BE2C (cell line): Measurements from ENCODE around the gene IKZF1.

ENCODE experiments used
- DNase-seq: peaks from one replicate; pipeline ENCODE4 v3.0.0-alpha.2; 2020
- H3K27me3 ChIP-seq: fragments of 250-450 bp; sonication (Bioruptor Pico); 2 replicates; pipeline ENCODE4 v1.5.1; 2020; ENCODE audit warnings: mild to moderate bottlenecking
- H3K36me3 ChIP-seq: fragments of 250-450 bp; sonication (Bioruptor Pico); 2 replicates; pipeline ENCODE4 v1.5.1; 2020; ENCODE audit warnings: mild to moderate bottlenecking
- H3K4me1 ChIP-seq: fragments of 250-450 bp; sonication (Bioruptor Pico); 2 replicates; pipeline ENCODE4 v1.5.1; 2020
- H3K4me3 ChIP-seq: 2 replicates; pipeline ENCODE4 v1.5.1; 2011; ENCODE audit warnings: low read depth, low read length
- H3K9me3 ChIP-seq: fragments of 250-450 bp; sonication (Bioruptor Pico); 2 replicates; pipeline ENCODE4 v1.5.1; 2020
- TF ChIP-seq, protein P1 (sequence below): IDR thresholded peaks from 2 replicates; pipeline ENCODE4 v1.5.1; 2012; ENCODE audit warnings: mild to moderate bottlenecking, low read depth, low read length

Gene IKZF1

DNA sequence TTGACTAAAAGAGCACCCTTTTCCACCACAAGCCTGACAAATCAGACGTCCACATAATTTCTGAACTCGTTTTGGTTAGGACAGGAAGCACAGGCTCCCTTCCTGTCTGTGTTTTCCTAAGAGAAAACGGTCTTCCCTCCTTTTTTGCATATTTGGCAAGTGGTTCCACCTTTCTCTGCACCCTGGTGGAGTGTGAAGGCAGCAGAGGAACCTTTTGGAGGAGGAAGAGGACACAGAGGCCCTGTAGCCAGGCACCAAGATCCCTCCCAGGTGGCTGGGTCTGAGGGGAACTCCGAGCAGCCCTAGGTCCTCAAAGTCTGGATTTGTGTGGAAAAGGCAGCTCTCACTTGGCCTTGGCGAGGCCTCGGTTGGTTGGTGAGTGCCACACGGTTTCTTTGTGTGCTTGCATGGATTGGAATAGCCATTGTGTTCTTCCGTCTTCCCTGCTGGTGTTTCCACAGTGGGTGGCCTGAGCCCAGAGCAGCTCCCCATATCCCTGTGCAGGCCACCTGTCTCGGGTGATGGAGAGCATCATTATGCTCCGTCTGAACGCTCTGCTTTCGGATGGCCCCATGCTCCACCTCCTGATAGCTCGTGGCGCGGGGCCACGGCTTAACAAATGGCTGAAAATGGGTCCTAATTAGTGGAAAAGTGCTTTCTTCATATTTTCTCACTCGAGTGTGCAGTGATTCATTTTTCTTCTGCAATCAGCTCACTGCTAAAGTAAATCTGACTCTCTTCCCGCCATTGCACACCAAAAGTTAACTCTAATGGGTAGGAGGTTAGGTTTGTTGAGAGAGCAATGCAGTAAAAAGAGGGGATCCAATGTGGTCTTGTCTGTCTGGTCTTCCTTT lies 4.2 kb downstream of the IKZF1 start:
- TF ChIP-seq, protein P1, sequence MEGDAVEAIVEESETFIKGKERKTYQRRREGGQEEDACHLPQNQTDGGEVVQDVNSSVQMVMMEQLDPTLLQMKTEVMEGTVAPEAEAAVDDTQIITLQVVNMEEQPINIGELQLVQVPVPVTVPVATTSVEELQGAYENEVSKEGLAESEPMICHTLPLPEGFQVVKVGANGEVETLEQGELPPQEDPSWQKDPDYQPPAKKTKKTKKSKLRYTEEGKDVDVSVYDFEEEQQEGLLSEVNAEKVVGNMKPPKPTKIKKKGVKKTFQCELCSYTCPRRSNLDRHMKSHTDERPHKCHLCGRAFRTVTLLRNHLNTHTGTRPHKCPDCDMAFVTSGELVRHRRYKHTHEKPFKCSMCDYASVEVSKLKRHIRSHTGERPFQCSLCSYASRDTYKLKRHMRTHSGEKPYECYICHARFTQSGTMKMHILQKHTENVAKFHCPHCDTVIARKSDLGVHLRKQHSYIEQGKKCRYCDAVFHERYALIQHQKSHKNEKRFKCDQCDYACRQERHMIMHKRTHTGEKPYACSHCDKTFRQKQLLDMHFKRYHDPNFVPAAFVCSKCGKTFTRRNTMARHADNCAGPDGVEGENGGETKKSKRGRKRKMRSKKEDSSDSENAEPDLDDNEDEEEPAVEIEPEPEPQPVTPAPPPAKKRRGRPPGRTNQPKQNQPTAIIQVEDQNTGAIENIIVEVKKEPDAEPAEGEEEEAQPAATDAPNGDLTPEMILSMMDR: no peak
- Histone ChIP-seq H3K27me3 (peaks cover 73% of the 10 kb centered on the region), H3K9me3 (no peaks in the 10 kb centered on the region), H3K4me3 (no peak overlapping the region), H3K36me3 (no peaks in the 10 kb centered on the region), H3K4me1 (no peaks in the 10 kb centered on the region)
- DNase-seq: no peak

DNA sequence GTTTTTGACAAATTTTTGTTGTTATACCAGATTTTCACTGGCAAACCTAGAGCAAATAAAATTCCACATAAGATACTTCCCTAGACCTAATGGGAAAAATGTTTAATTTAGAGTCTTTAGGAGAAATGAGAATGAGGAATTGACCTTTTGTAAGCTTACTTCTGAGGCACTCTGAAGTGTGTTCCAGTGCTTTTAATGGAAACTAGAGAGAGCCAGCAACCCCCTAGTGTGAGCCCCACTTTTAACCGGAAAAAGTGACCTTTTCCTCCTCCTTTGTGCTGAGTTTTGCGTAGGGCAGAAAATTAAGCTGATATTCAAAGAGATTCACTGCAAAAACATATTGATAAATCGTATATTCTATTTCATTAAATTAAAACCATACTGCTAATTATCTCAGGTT lies 5.2 kb downstream of the IKZF1 start:
- TF ChIP-seq, protein P1: no peak
- no peaks in the 10 kb centered on the region for H3K4me1 ChIP-seq
- no peaks in the 10 kb centered on the region for H3K9me3 ChIP-seq
- H3K27me3 ChIP-seq: peaks cover 68% of the 10 kb centered on the region
- DNase-seq: no peak
- H3K4me3 ChIP-seq: no peak overlapping the region
- H3K36me3 ChIP-seq: no peaks in the 10 kb centered on the region

DNA sequence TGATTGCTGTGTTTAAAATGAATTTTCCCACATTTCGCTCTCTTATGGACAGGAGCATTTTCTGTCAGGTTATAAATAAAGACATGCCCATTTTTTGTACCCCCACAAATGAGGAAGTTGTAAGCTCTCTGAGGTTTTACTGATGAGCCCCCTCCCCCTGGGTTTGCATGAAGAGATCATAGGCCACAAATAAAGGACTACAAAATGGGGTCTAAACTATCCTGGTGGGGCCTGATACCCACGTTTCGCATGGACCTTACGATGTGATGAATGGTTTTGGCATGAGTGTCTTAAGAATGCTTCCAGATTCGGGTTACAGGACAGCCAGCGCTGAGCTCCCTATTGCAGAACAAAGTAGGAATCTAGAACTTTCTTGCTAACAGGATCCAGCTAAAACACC lies 5.8 kb downstream of the IKZF1 start:
- DNase-seq: no peak
- H3K36me3 ChIP-seq: no peaks in the 10 kb centered on the region
- TF ChIP-seq, protein P1: no peak
- no peaks in the 10 kb centered on the region for H3K9me3 ChIP-seq
- H3K4me1 ChIP-seq: no peaks in the 10 kb centered on the region
- H3K4me3 ChIP-seq: no peak overlapping the region
- peaks cover 65% of the 10 kb centered on the region for H3K27me3 ChIP-seq

DNA sequence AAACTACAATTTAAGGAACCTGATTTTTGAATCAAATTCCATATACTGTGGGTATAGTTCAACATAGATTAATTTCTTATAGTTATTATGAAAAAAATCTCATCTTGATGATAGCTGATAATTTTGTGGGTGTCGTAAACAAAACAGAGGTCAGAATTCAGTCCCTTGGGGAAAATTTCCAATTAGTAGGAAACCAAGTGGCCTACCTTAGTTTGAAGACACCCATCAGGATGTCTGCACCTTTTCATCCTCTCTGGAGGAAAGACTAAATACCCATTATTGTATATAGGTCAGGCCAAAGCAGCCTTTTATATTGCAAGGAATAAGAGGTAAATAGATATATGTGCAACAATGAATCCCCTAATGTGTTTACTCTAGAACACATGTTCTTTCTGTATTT lies 6.4 kb downstream of the IKZF1 start:
- no peak for DNase-seq
- no peak overlapping the region for H3K4me3 ChIP-seq
- H3K4me1 ChIP-seq: no peaks in the 10 kb centered on the region
- peaks cover 60% of the 10 kb centered on the region for H3K27me3 ChIP-seq
- no peaks in the 10 kb centered on the region for H3K9me3 ChIP-seq
- no peaks in the 10 kb centered on the region for H3K36me3 ChIP-seq
- TF ChIP-seq, protein P1: no peak

DNA sequence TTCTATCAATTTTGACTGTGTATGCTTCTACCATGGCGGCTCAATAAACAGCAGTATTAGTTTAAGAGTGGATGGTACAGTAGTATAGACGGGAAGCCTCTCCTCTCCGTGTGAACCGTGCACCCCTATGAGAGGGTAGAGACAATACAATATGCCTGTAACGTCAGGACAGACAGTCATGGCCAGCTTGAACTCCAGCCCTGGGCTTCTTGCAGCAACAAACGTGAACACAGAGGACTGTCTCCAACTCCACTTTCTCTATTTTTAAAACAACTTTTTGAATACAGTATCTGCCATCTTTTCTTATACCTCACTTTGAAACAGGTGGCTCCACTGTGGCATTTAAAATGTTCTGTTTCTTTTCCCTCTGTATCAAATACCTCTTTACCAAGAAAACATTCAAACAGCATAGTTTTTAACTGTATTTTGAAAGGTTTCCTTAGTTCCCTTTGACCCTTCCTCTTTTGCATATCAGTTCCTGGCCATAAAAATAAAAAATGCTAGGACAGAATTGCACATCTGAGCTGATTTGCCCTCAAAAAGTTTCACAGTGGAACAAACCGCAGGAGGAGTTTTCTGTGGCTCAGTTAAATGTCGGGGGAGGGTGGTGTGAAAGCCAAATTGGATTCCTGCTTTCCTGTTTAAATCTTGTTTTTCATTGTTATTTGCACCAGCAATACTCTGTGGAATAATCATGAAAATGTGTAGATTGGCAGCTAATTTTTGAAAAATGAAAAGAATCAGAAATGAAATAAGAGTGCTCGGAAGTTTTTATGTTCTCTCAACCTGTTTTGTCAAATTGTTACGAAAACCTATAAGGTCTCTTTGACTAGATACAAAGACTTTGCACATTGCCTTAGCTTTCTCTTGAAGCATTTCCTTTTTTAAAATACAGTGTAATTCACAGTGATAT lies 8.0 kb downstream of the IKZF1 start:
- Histone ChIP-seq H3K4me3 (no peak overlapping the region), H3K4me1 (no peaks in the 10 kb centered on the region), H3K9me3 (no peaks in the 10 kb centered on the region), H3K36me3 (no peaks in the 10 kb centered on the region), H3K27me3 (peaks cover 44% of the 10 kb centered on the region)
- no peak for DNase-seq
- TF ChIP-seq, protein P1: no peak
